Activated T-cell treated with anti-CD3 and anti-CD28 coated beads for 24 hours (primary cell): ENCODE data around the gene ANKRD28.
"Not testable (repeated sequence)": the region's sequence is repeated elsewhere in the genome, so short reads cannot be mapped to it uniquely, and the experiment has no call there.

Experiments used
- DNase-seq: peaks from one replicate; pipeline ENCODE4 v3.0.0-alpha.2; 2020; ENCODE audit warnings: low read depth

ANKRD28 gene

GRCh38 chr3:15634671-15635070, 163.1 kb downstream of the ANKRD28 start:
- DNase-seq = no peak

GRCh38 chr3:15633766-15634598, 163.8 kb downstream of the ANKRD28 start:
- no peak for DNase-seq

- no peak for DNase-seq
These were observed 164.6 kb downstream of the ANKRD28 start for GRCh38 chr3:15633159-15633558.

GRCh38 chr3:15632212-15632580, 165.6 kb downstream of the ANKRD28 start:
- no peak for DNase-seq

GRCh38 chr3:15631426-15632211, 166.2 kb downstream of the ANKRD28 start:
- no peak for DNase-seq

GRCh38 chr3:15630646-15631350, 167.0 kb downstream of the ANKRD28 start:
- no peak for DNase-seq

- DNase-seq = peak; percentile 61
These were observed 167.8 kb downstream of the ANKRD28 start for GRCh38 chr3:15629860-15630597.

GRCh38 chr3:15628967-15629366, 168.8 kb downstream of the ANKRD28 start:
- DNase-seq = no peak

GRCh38 chr3:15623535-15624440, 174.0 kb downstream of the ANKRD28 start:
- no peak for DNase-seq

- not testable (repeated sequence) for DNase-seq
These were observed 177.9 kb downstream of the ANKRD28 start for GRCh38 chr3:15619659-15620464.
